Muscle of arm (tissue), 14 donors: ENCODE measurements around the gene FUT4. TPM values are rescaled to one million over a fixed set of nuclear protein-coding genes. Genes with fewer than 3 reads are reported as not detected.
A peak's percentile ranks its signal among the peaks of the same experiment; 100 is the strongest.
"Not testable (repeated sequence)": the region's sequence is repeated elsewhere in the genome, so short reads cannot be mapped to it uniquely, and the experiment has no call there.

Experiments
- DNase-seq: peaks from one replicate; pipeline ENCODE4 v3.0.0-alpha.2; 2013
- long read RNA-seq, 11 donors: transcript quantifications; one replicate each; lab custom pipeline, GENCODE V29; 2026
- polyA plus RNA-seq, 12 donors: library from polyadenylated mRNA; unstranded; fragments of 120-200 nt; gene quantifications; one replicate each; pipeline ENCODE4 v1.2.1, GENCODE V29; 2013; ENCODE audit not compliant: insufficient read length in 12 of 12

The FUT4 gene, protein sequence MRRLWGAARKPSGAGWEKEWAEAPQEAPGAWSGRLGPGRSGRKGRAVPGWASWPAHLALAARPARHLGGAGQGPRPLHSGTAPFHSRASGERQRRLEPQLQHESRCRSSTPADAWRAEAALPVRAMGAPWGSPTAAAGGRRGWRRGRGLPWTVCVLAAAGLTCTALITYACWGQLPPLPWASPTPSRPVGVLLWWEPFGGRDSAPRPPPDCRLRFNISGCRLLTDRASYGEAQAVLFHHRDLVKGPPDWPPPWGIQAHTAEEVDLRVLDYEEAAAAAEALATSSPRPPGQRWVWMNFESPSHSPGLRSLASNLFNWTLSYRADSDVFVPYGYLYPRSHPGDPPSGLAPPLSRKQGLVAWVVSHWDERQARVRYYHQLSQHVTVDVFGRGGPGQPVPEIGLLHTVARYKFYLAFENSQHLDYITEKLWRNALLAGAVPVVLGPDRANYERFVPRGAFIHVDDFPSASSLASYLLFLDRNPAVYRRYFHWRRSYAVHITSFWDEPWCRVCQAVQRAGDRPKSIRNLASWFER
- polyA plus RNA-seq = 1 to 10 TPM in 11 of 12 donors, not detected in 1; 4.1 to 7.3 (median 6.1) TPM
- long read RNA-seq, donor 1, full-length matches to known transcripts = 23 of 23 reads
- long read RNA-seq, donor 1, partial matches to known transcripts = 0 of 23 reads
- long read RNA-seq, donor 1, other reads (novel, unspliced or antisense) = 0 of 23 reads
- long read RNA-seq, donor 2, full-length matches to known transcripts = 10 of 10 reads
- long read RNA-seq, donor 2, partial matches to known transcripts = 0 of 10 reads
- long read RNA-seq, donor 2, other reads (novel, unspliced or antisense) = 0 of 10 reads
- long read RNA-seq, donor 3, full-length matches to known transcripts = 6 of 6 reads
- long read RNA-seq, donor 3, partial matches to known transcripts = 0 of 6 reads
- long read RNA-seq, donor 3, other reads (novel, unspliced or antisense) = 0 of 6 reads
- long read RNA-seq, donor 4, full-length matches to known transcripts = 2 of 2 reads
- long read RNA-seq, donor 4, partial matches to known transcripts = 0 of 2 reads
- long read RNA-seq, donor 4, other reads (novel, unspliced or antisense) = 0 of 2 reads
- long read RNA-seq, donor 5 = 0 reads
- long read RNA-seq, donor 6, full-length matches to known transcripts = 6 of 6 reads
- long read RNA-seq, donor 6, partial matches to known transcripts = 0 of 6 reads
- long read RNA-seq, donor 6, other reads (novel, unspliced or antisense) = 0 of 6 reads
- long read RNA-seq, donor 7, full-length matches to known transcripts = 5 of 5 reads
- long read RNA-seq, donor 7, partial matches to known transcripts = 0 of 5 reads
- long read RNA-seq, donor 7, other reads (novel, unspliced or antisense) = 0 of 5 reads
- long read RNA-seq, donor 8, full-length matches to known transcripts = 9 of 9 reads
- long read RNA-seq, donor 8, partial matches to known transcripts = 0 of 9 reads
- long read RNA-seq, donor 8, other reads (novel, unspliced or antisense) = 0 of 9 reads
- long read RNA-seq, donor 9, full-length matches to known transcripts = 4 of 4 reads
- long read RNA-seq, donor 9, partial matches to known transcripts = 0 of 4 reads
- long read RNA-seq, donor 9, other reads (novel, unspliced or antisense) = 0 of 4 reads
- long read RNA-seq, donor 10, full-length matches to known transcripts = 5 of 5 reads
- long read RNA-seq, donor 10, partial matches to known transcripts = 0 of 5 reads
- long read RNA-seq, donor 10, other reads (novel, unspliced or antisense) = 0 of 5 reads
- long read RNA-seq, donor 11, full-length matches to known transcripts = 9 of 9 reads
- long read RNA-seq, donor 11, partial matches to known transcripts = 0 of 9 reads
- long read RNA-seq, donor 11, other reads (novel, unspliced or antisense) = 0 of 9 reads

DNA sequence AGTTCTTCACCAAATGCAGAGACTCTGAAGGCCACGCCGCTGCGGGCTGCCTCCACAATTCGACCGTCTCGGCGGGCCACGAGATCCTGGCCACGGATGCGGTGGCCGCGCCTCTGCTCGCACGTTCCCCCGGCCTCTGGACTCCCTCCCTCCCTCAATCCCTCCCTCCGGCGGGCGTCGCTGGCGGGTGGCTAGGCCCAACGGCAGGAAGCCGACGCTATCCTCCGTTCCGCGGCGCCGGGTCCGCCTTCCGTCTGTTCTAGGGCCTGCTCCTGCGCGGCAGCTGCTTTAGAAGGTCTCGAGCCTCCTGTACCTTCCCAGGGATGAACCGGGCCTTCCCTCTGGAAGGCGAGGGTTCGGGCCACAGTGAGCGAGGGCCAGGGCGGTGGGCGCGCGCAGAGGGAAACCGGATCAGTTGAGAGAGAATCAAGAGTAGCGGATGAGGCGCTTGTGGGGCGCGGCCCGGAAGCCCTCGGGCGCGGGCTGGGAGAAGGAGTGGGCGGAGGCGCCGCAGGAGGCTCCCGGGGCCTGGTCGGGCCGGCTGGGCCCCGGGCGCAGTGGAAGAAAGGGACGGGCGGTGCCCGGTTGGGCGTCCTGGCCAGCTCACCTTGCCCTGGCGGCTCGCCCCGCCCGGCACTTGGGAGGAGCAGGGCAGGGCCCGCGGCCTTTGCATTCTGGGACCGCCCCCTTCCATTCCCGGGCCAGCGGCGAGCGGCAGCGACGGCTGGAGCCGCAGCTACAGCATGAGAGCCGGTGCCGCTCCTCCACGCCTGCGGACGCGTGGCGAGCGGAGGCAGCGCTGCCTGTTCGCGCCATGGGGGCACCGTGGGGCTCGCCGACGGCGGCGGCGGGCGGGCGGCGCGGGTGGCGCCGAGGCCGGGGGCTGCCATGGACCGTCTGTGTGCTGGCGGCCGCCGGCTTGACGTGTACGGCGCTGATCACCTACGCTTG, at the start of gene FUT4:
Gene FUT4 (plus strand): TSS at position 227 of the 951 bp plus-strand sequence. CDS start 213 bp downstream, at position 440.
- peak; percentile 88 for DNase-seq

DNA sequence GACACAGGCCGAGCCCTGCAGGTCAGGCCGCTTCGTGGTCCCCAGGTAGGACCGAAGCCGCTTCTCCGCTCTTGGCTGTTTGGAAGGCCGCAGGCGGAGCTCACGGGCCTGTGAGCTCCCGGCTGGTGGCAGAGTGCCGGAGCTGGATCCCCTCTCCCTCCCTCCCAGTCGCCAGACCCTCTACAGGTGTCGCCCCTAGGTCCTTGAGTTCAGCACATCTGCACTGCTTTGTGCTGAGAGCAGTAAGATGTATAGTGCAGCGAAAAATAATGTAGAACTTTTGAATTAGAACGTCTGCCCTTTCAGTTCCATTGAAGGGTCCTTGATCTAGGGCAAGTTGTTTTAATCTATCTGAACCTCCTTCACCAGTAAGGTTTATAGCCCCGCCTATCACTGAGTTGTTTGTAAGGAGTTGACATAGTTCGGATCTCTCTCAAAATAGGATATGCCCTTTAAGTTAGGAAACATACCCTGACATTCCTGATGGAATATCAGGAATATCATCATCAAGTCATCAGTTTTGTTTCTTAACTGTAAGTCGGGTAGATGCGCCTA, 49.5 kb upstream of the FUT4 start:
- DNase-seq = no peak

DNA sequence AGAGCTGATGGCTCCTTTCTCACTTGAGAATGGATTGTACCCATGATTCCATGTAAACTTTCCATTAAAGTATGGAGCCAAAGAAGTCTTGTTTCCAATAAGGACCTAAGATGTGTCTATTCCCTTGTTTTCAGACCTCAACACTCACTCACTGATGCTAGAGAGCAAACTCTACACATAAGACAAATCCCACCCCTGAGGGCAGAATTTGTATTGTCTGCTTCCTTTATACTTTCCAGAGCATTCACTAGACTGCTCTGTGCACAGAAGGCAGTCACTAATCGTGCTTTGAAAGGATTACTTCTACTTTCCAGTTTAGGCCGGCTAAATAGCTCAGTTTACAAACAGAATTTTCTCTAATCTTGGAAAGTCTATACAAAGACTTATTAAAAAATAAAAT, 43.5 kb upstream of the FUT4 start:
- DNase-seq = no peak

DNA sequence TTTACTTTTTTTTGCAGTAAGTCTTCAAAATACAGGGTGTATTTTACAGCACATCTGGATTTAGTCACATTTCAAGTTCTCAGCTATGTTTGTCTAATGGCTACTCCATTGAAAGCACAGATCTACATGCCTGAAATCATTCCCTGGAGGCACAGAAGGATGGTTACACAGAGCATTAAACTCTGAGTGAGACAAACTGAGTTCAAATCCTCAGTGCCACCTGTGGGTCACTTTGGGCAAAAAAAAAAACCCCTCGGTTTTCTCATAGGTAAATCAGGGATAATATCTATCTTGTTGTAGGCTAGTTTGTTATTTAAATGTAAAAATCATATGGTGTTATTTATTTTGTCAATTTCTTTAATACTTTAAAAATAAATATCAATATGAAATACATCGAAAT, 42.2 kb upstream of the FUT4 start:
- DNase-seq = no peak

DNA sequence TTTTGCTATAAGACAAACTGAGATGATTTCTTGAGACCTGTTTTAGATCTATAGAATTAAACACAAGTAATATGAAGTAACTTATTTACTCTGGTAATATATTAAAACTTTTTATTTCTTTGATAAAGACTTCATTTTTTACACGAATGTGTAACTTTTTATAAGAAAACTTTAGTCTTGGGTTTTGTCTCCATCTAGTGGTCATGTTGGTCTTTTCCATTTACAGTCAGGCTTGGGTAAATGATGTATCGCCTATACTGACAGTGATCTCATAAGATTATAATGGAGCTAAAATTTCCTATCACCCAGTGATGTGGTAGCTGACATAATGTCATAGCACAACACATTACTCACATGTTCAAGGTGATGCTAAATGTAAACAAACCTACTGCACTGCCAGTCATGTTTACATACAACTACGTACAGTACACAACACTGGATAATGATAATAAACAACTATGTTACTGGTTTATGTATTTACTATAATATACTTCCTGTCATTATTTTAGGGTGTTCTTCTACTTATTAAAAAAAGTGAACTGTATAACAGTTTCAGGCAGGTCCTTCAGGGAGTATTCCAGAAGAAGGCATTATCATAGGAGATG, 38.9 kb upstream of the FUT4 start:
- no peak for DNase-seq

DNA sequence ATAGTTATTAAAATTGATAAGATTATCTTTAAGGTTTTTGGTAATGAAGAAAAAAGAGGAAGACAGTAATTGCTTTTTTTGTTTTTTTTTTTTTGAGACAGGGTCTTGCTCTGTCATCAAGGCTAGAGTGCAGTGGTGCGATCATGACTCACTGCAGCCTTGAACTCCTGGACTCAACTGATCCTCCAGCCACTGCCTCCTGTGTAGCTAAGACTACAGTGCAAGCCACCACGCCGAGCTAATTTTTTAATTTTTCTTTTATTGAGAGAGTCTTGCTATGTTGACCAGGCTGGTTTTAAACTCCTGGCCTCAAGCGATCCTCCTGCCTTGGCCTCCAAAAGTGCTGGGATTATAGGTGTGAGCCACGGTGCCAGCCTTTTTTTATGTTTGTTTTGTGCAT, 37.2 kb upstream of the FUT4 start:
- not testable (repeated sequence) for DNase-seq

DNA sequence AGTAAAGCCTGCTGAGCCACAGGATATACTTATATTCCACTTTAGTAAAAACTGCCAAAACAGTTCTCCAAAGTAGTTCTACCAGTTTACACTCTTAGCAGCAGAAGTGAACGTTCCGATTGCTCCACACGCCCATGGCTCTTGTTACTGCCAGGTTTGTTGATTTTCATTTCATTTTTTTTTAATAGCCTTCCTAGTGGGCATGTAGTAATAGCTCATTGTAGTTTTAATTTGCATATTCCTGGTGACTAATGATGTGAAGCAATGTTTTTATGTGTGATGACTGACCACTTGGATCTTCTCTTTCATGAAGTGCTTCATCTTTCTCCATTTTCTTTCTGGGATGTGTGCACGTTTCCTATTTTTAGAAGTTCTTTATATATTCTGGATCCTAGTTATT, 36.2 kb upstream of the FUT4 start:
- DNase-seq = no peak

DNA sequence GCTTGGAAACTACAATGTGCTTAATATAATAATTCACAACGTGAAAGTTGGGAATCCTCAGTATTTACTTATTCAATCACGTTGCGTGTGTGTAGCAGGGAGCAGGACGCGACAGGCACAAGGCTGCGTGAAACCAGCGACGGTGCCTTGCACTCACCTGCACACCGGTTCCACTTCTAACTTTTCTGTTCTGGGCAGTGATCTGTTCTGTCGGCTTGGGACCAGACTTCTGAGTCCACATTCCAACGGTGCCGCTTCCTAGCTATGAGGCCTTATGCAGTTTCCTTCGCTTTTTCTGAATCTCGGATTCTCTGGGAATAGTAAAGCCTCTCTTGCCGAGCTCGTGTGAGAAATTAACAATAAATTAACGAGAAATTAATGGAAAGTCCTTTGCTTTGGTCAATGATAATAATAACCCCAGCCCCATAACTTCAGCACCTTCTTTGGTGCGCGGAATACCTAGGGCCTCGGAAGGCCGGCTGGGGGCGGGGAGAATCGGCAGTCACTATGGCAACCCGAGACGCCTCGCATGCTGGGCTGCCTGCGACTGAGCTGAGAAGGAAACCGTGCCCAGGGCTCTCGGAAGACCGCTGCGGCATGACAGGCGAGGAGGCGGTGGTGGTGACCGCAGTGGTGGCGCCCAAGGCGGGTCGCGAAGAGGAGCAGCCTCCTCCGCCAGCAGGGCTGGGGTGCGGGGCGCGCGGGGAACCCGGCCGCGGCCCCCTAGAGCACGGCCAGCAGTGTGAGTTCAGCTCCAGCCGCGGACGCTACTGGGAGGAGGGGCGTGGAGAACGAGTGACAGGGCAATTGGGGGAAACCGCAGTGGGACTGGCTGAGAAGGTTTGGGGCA, 31.6 kb upstream of the FUT4 start, which contains the start of gene C11orf97:
Gene C11orf97 (plus strand): TSS at position 530 of the 850 bp plus-strand sequence. CDS start 68 bp downstream, at position 598.
- DNase-seq = peak; percentile 49

DNA sequence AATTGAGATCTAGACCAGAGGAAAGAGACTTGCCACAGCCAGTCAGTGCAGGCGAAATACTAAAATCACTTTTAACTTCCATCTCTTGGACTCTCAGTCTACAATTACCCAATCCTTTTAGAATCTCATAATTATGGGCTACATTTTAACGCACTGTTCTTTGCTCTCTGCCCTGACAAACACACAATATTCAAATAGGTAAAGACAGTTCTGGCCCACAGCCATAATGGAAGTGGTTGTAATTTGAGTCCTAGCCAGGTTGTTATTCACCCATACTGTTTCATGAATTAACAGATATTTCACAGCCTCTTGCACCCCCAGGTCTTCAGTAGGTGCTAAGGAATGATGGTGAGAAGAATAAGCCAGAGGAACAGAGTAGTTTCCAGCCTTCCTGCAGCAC, 30.6 kb upstream of the FUT4 start:
- no peak for DNase-seq

DNA sequence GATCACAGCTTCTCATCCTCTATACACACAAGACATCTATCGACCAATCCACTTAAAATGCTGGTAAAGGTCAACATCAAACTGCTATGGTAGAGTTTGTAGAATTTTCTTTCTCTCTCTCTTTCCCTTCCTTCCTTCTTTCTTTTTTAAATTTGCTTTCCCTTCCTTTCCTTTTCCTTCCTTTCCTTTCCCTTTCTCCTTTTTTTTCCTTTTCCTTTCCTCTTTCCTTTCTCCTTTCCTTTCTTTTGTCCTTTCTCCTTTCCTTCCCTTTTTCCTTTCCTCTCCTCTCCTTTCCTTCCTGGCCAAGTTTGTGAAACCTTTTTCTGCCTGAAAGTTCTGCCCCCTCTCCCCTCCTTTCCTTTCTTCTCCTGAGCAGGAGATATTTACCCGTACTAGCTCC, 28.3 kb upstream of the FUT4 start:
- DNase-seq = no peak

DNA sequence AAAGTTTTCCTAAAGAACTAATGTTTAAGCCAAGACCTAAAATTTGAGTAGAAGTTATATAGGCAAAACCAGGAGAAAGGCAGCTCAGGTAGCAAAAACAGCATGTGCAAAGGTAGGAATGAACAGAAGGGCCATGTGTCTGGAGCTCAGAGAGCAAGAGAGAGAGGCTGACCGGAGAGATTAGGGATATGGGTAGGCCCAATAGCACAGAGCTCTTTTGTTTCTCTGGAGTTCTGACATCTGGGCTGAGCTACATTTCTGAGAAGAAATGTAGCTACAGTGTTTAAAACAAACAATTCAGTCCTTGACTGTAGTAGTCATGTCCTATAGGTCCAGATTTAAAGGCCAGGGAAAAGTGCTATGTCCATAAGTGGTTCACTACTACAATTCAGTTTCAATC, 27.0 kb upstream of the FUT4 start:
- DNase-seq = no peak

DNA sequence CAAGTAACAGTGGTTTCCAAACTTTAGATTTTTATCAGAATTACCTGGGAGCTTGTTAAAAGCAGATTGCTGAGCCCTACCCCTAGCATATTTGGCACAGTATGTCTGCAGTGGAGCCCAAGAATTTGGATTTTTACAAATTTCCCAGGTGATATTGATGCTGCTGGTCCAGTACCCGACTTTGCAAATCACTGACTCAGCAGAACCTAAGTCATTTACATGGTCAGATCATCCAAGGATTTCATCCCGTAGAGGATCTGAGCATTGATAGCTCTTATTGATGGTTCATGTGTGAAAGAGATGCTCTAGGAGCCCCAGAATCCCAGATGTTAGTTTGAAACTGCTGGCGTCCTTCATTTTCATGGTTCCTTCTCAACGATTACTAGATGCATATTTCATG, 25.4 kb upstream of the FUT4 start:
- no peak for DNase-seq

DNA sequence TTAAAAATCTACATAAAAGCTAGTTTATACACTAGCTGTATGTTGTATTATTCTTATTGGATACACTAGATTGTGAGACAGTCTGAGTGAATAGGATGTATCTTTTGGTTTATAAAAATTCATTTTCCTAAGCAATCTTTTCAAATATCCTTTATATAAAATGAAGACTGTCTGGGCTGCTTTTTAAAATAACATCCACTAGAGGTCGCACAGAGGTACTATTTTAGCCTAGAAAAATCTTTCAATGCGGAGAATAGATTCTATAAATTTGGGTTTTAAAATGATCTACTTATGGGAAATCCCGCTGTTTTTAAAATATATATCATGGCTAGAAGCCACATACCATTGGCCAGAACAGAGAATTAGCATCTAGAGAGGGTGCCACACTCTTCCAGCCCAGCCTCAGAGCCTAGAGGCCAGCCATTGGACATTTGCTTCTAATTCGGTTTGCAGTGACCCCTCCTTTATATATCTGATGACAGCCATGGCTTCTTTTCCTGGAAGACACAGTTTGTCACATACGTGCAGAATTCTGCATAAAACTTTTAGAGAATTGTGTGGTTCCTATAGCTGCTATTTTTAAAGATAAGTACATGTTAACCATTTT, 24.1 kb upstream of the FUT4 start:
- peak; percentile 45 for DNase-seq

DNA sequence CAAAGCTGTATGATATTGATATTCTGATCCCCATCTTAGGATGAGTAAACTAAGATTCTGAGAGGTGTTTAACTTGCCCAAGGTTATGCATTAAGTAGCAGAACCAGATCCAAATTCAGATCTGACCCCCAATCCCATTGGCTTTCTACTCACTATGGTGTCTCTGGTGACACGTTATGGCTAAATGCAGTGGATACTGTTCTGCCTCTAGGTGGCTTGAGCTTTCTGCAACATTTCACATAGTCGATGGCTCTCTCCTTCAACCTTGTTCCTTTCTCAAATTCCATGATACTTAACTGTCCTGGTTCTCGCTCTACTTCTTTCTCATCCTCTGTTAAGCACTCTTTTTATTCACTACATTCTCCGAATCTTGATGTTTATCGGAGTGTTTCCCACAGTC, 22.0 kb upstream of the FUT4 start:
- no peak for DNase-seq

DNA sequence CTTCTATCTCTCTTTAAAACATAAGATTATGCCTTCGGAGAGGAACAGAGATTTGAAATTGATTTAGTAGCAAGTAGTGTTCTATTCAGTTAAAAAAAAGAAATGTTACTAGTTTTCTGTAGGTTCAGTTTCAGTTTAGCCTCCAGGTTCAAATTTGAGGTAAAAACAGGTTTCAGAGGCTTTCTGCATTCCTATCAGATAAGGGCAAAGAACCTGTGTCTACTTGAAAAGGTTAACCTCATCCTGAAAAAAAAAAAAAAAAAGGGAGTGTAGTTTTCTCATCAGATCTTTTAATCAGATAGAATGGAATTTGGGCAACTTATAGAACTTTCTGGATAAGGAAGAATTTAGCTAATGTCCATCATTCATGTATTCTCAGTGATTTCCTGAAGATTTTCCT, 19.4 kb upstream of the FUT4 start:
- no peak for DNase-seq

DNA sequence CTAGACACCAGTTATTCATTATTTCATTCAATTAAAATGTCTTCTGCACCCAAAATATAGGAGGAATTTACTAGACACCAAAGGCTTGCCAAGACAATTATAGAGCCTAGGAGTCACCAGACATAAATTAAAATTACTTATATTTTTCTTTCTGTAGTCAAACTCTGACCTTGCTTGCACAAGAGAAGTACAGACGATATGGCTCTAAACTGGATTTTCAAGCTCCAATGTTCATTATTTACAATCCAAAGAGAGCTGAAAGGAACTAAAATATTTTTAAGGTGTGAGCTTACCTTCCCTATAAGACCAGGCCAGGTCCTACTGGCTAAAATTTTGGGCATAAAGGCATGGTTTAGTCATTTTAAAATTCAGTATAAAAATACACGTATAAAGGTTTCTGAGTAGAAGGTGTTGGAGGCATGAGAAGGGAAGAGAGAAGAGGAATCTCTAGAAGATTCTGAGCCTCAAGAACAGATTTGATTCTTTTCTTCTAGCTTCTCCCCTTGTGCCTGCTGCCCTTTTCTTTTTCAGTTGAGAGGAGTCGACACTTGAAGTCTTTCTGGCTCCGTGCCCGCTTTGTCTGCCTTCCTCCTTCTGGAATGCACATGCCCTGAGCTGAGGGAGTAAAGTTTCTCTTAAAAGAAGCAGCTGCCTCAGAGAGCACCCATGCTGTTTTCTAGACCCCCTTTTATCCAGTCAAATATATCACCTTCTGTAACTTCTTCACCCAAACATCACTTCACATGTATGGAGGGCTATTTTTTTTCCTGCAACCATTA, 18.0 kb upstream of the FUT4 start:
- DNase-seq = peak; percentile 22
